Neural progenitor cell (in vitro differentiated cells): ENCODE results near the gene GALNTL6.

Source experiments
- EZH2 ChIP-seq: fragments of 200-600 bp; sonication (generic); IDR thresholded peaks from 2 replicates; pipeline ENCODE4 v1.6.1; 2017; ENCODE audit warnings: antibody characterized with exemption, mild to moderate bottlenecking, moderate library complexity
- TF ChIP-seq, protein P1 (sequence below): fragments of 200-600 bp; sonication (generic); IDR thresholded peaks from 2 replicates; pipeline ENCODE4 v1.5.1; 2017; ENCODE audit warnings: antibody characterized with exemption, mild to moderate bottlenecking

DNA sequence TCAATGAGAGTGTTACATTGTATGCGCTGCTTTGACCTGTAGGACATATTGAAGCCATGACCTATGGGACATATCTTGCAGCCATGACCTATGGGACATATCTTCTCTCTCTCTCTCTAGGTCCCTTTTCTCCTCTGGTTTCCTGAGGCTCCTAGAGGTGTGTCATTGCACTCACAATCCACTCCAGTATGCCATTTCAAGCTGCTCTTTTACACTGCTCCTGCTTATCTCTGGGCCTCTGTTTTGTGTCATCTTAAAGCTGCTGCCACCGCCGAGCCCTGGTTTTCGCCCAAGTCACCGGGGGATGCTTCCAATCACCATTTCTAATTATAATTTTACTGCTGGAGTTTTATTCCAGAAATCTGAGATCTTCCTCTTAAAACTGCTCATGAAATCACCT lies 336.1 kb downstream of the GALNTL6 start:
- TF ChIP-seq, protein P1, sequence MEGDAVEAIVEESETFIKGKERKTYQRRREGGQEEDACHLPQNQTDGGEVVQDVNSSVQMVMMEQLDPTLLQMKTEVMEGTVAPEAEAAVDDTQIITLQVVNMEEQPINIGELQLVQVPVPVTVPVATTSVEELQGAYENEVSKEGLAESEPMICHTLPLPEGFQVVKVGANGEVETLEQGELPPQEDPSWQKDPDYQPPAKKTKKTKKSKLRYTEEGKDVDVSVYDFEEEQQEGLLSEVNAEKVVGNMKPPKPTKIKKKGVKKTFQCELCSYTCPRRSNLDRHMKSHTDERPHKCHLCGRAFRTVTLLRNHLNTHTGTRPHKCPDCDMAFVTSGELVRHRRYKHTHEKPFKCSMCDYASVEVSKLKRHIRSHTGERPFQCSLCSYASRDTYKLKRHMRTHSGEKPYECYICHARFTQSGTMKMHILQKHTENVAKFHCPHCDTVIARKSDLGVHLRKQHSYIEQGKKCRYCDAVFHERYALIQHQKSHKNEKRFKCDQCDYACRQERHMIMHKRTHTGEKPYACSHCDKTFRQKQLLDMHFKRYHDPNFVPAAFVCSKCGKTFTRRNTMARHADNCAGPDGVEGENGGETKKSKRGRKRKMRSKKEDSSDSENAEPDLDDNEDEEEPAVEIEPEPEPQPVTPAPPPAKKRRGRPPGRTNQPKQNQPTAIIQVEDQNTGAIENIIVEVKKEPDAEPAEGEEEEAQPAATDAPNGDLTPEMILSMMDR: no peak
- TF ChIP-seq EZH2: no peak
